Measurements from ENCODE around the gene RORC. TPM values are rescaled to one million over a fixed set of nuclear protein-coding genes. Genes with fewer than 3 reads are reported as not detected.
"Not testable (repeated sequence)": the region's sequence is repeated elsewhere in the genome, so short reads cannot be mapped to it uniquely, and the experiment has no call there.

Gene RORC
- 3.1 TPM for polyA plus RNA-seq (2012; ENCODE audit: insufficient read depth, insufficient read length)

DNA sequence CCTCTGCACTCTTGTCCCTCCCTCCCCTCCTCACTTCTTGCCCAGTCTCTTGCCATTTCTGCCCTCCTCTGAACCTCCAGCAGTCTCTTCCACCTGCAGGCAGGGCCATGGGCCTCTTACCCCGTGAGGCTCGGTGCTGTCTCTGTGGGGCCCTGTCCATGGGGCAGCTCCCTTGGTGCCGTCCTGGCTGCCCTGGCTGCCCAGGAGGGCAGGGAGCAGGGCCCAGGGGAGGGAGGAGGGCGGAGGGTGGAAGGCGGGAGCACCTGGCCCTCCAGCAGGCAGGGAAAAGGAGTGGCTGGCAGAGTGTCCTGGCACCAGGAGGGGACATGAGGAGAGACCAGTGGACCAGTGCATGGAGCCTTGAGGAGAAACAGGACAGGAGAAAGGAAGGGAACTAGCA lies at the start of gene RORC:
Gene RORC (minus strand): TSS at position 198 of the 400 bp plus-strand sequence. CDS start 38 bp downstream, at position 160.
- no peak for DNase-seq (ENCODE audit: low read depth, low spot score)
- H3K4me3 ChIP-seq (ENCODE audit: low read length) = no peak within 1 kb of the TSS

DNA sequence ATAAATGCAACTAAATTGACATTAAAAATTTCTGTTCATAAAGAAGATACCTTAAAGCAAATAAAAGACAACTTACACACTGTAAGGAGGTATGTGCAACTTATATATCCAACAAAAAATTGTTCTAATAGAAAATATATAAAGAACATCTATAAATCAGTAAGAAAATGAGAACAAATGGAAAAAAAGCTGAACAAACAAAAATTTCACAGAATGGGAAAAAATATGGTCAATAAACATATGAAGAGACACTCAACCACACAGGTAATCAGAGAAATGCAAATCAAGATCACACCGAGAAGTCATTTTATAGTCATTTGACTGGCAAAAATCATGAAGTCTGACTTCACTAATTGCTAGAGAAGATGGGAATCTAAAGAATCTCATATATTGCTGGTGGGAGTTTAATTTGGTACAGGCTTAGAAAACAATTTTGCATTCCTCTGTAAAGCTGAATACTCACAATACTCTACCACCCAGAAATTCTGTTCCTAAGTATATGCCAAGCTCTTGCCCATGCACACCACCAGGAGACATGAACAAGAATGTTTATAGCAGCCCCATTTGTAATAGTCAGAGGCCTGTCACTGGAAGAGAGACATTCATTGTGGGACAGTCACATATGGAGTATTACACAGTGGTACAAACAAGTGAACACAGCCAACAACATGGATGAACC lies 44.0 kb upstream of the RORC start:
- H3K4me3 ChIP-seq (ENCODE audit: low read length) = no peak overlapping the region
- DNase-seq (ENCODE audit: low read depth, low spot score) = no peak

DNA sequence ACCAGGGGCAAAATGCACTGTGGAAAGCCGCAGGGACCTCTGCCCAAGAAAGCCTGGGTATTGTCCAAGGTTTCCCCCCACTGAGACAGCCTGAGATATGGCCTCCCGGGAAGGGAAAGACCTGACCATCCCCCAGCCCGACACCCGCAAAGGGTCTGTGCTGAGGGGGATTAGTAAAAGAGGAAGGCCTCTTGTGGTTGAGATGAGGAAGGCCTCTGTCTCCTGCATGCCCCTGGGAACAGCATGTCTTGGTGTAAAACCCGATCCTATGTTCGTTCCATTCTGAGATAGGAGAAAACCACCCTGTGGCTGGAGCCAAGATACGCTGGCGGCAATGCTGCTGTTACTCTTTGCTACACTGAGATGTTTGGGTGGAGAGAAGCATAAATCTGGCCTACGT lies 41.2 kb upstream of the RORC start:
- not testable (repeated sequence) for H3K4me3 ChIP-seq (ENCODE audit: low read length); DNase-seq (ENCODE audit: low read depth, low spot score)

DNA sequence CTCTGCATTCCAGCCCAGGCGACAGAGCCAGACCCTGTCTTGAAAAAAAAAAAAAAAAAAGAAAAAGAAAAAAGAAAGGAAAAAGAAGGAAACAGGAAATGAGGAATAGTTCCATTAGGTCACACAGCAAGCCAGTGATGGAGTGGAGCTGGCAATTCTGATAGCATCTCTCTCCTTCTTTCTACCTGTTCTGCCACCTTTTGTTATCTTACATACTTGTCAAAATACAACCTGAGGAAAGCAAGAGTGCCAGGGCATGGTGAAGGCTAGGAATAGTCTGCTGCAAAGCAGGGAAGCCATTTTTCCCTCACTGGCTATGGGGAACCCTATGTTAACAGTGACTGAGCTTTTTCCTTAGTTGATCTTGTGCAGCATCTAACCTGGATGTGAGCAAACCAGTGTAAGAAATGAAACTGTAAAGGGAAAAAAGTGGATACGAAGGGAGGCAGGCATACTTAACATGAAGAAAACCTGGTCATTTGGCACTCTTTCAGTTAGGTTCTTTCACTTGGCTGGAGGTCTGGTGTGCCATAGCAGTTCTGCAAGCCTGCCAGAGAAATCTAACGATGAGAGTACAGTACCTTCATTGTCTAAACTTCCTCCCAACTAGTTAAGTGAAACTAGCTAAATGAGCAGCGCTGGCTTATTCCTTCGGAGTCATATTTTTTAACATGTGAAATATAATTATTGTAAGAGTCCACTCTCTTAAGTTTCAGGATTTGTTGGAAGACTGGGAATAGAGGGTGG lies 39.9 kb upstream of the RORC start:
- DNase-seq (ENCODE audit: low read depth, low spot score) = no peak

DNA sequence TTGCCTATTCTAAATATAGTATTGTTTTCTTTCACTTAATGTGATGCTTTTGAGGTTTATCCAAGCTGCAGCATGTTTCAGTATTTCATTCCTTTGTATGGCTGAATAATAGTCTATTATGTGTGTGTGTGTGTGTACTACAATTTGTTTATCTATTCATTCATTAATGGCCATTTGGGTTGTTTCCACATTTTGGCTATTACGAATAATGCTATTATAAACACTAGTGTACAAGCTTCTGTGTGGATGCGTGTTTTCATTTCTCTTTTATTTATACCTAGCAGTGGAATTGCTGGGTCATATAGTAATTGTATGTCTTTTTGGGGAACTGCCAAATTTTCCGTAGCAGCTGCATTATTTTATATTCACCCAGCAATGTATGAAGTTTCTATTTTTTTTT lies 36.9 kb upstream of the RORC start:
- no peak for DNase-seq (ENCODE audit: low read depth, low spot score)
- H3K4me3 ChIP-seq (ENCODE audit: low read length) = no peak overlapping the region

More for the DNA sequence above, 39.9 kb upstream of the RORC start:
- no peak overlapping the region for H3K4me3 ChIP-seq (ENCODE audit: low read length)

DNA sequence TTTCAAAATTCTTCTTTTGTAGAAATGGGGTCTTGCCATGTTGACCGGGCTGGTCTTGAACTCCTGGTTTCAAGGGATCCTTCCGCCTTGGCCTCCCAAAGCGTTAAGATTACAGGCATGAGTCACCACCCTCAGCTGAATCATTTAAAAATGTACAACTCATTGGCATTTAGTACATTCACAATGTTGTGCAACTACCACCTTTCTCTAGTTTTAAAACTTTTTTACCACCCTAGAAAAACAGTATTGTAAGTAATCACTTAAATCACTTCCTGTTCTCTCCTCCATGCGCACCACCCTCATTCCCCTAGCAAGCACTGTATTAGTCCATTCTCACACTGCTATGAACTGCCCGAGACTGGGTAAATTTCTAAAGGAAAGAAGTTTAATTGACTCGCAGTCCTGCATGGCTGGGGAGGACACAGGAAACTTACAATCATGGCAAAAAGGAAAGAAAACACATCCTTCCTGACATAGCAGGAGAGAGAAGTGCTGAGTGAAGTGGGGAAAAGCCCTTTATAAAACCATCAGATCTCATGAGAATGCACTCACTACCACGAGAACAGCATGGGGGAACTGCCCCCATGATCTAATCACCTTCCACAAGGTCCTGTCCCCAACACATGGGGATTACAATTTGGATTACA lies 36.3 kb upstream of the RORC start:
- no peak overlapping the region for H3K4me3 ChIP-seq (ENCODE audit: low read length)
- DNase-seq (ENCODE audit: low read depth, low spot score) = no peak

DNA sequence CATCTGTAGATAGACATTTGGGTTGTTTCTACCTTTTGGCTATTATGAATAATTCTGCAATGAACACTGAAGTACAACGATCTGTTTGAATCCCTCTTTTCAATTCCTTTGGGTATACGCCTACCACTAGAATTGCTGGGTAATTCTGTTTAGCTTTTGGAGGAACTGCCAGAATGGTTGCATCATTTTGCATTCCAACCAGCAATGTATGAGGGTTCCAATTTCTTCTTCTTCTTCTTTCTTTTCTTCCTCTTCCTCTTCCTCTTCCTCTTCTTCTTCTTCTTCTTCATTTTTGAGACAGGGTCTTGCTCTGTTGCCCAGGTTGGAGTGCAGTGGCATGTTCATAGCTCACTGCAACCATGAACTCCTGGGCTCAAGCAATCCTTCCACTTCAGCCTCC lies 35.7 kb upstream of the RORC start:
- no peak overlapping the region for H3K4me3 ChIP-seq (ENCODE audit: low read length)
- DNase-seq (ENCODE audit: low read depth, low spot score) = no peak

DNA sequence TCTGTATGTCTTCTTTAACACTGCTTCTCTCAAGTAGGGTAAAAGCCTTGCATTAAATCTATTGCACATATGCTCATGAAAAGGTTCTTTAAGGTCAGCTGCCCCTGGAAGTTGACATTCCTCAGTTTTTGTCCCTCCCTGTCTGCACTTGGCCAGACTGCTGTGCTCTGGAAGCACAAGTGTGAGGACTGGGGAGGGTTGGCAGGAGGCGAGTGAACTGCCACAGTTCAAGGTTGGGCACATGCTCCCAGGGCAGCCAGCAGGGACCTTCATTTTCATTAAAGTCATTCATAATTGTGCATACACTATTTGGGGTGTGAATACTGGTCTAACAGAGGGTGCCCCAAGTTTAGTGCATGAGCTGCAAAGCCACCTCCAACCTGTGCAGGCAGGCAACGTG lies 32.8 kb upstream of the RORC start:
- H3K4me3 ChIP-seq (ENCODE audit: low read length) = no peak overlapping the region
- DNase-seq (ENCODE audit: low read depth, low spot score) = no peak

DNA sequence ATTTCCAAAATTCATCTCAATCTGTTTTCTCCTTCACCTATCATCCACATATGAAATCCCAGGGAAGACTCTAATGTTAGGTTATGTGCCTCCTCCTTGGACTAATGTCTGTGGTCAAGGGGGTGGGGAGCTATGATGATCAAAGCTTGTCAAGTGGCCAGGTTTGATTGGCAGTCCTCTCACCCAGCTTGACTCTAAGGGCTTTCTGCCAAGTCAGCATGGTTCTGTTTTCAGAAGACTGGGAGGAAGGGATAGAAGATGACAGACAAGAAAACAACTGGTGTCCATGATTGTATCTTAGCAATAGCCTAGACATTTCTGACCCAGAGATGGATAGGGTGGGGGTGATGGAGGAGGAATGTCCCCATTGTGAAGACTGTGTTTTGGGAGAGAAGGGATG lies 31.0 kb upstream of the RORC start:
- no peak overlapping the region for H3K4me3 ChIP-seq (ENCODE audit: low read length)
- DNase-seq (ENCODE audit: low read depth, low spot score) = no peak

DNA sequence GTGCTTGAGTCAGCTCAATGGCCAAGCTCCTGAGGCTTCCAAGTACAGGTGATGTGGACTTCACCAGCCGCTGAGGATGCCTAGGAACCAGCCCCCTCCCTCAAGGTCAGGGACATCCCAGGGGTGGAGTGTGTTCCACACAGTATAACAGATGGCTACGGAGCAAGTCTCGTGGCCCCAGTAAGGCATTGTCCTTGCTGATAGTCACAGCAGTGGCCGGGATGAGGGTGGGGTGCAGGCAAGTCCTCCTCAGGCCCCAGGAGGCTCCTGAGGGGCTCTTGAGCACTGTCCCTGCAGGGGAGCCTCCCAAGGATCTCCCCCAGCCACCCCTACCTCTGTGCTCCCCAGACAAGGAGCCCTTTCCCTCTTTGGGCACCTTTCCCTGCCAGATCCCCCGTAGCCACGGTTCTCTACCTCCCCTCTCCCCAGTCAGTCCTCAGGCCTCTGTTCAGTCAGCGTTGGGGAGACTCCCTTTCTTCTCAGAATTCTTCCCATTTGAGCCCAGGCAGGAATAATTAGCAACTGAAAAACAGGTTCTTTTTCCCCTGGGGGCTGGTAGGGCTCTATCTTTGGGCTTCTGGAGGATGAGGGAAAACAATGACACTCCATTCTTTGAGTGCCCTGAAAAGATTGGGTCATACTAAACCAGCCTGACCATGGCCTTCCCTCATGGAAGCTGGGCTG lies 29.0 kb upstream of the RORC start:
- H3K4me3 ChIP-seq (ENCODE audit: low read length) = no peak overlapping the region
- DNase-seq (ENCODE audit: low read depth, low spot score) = no peak

DNA sequence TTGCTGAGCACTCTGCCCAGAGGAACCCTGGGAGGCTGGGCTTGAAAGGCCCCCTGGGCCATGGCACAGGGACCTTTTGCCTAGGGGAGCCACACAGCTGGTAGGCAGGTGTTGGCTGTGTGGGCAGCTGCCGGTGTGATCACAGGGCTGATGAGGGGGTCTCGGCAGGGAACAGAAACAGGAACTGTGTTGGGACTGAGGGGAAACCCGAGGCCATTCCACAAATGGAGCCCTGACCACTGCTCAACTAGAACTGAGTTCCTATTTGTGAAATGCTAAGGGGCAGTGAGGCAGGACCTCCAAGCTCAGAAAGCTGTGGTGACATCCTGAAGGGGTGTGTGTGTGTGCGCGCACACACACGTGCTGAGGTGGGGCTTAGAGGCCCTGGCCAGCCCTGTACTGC lies 28.3 kb upstream of the RORC start:
- no peak for DNase-seq (ENCODE audit: low read depth, low spot score)
- H3K4me3 ChIP-seq (ENCODE audit: low read length) = no peak overlapping the region

DNA sequence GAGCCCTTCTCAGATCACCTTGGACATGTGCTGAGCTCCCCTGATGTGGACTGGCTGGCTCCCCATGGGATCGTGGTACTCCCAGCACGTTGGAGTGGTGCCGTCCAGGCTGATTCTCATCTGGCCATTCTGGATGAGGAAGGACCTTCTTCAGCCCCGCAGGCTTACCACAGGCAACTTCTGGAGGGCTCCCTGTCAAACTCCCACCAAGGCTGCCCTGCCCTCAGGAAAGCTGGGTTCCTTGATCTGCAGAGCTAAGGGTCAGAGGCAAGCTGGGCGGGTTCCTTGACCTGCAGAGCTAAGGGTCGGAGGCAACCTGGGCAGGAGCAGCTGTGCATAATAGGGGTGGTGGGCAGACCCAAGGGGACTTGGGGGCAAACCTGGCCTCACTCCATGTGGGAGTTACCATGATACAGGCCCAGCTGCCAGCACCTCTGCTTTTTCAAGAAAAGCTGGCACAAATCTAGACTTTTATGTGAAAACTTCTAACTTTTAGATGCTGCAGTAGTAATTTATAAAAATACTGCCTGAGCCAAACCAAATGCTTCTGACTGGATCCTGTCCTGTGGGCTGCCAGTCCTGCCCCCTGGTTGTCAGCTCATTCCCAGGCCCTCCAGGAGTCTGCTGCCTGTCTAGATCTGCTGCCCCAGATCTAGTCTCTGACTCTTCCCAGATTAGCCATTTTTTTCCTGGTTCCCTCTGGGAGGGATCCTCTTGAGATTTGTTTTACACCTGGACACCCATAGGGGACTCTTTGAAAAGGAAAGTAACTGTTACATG lies 27.5 kb upstream of the RORC start:
- H3K4me3 ChIP-seq (ENCODE audit: low read length) = no peak overlapping the region

DNA sequence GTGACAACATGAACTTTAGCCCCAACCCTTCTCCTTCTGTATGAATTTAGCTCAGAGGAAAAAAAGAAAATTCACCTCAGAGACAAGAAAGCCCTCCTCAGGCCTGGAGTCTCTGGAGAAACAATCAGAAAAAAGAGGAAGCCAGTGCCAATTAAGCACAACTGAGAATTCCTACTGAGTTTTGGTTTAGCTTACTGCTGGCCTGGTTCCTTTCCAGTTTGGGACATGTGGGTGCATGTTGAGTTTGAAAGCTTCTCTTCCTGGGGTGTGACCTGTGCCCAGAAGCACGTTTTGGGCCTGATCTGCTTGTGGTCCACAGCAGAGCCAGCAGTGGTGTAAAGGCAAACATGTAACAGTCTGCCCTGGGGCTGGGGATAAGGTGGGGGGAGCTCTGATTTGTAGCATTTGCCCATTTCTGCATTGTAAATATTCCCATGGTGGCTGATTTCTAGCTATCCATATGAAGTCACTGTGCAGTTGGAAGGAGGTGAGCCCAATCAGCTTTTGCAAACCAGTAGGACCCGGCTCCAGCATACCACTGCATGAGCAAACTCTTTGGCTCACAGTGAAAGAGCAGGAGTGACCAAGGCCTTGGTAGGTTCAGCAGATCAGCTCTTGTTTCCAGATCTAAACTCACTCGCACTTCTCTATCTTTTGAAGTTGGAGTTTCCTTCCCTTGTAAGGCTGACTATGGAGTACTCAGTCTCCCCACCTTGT lies 26.6 kb upstream of the RORC start:
- DNase-seq (ENCODE audit: low read depth, low spot score) = no peak
- H3K4me3 ChIP-seq (ENCODE audit: low read length) = no peak overlapping the region

More for the DNA sequence above, 27.5 kb upstream of the RORC start:
- DNase-seq (ENCODE audit: low read depth, low spot score) = no peak

DNA sequence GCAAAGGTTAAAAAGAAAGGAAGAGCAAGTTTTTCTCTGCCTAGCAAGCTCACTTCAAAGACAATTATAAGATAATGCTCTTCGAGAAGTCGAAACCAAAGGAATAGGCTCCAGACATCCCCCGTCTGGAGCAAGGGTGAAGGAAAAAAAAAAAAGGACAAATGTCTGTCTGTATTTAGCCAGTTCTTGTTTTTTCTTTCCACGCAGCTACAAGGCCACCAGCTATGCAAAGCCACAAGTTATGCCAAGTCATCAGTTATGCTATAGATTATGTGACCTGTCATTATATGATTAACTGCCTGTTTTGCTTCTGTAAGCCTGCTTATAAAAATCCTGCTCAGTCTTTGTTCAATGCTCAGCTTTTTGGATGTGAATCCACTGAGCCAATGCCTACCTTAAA lies 24.3 kb upstream of the RORC start:
- no peak for DNase-seq (ENCODE audit: low read depth, low spot score)
- no peak overlapping the region for H3K4me3 ChIP-seq (ENCODE audit: low read length)

DNA sequence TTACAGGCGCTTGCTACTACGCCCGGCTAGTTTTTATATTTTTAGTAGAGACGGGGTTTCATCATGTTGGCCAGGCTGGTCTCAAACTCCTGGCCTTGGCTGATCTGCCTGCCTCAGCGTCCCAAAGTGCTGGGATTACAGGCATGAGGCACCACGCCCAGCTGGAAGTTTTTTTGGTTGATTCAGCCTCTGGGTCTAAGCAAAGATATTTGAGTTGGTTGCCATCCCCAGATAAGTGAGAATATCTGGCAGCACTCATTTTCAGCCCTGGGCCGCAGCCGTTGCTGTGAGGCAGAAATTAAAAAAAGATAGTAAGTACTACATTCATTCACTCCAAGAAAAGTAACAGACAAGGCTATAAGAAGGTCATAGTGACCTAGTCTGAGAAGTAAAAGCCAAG lies 23.9 kb upstream of the RORC start:
- not testable (repeated sequence) for DNase-seq (ENCODE audit: low read depth, low spot score); H3K4me3 ChIP-seq (ENCODE audit: low read length)

DNA sequence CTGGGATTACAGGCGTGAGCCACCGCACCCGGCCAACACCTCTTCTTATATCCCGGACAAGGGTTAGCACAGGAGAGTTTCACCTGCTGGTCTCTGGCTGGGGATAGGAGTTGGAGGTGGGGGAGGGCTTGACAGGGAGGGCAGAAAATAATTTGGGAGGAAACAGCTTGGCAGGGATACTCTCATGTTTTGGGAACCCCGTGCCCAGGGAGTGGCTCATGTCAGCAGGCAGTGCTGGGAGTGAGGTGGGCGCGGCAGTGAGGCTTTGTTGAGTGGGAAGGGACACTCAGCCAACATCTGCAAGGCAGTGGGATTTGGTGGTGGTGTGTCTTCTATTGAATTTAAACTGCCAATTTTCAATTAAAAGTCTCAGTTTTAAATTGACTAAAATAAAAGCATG lies 23.1 kb upstream of the RORC start:
- no peak overlapping the region for H3K4me3 ChIP-seq (ENCODE audit: low read length)
- no peak for DNase-seq (ENCODE audit: low read depth, low spot score)

DNA sequence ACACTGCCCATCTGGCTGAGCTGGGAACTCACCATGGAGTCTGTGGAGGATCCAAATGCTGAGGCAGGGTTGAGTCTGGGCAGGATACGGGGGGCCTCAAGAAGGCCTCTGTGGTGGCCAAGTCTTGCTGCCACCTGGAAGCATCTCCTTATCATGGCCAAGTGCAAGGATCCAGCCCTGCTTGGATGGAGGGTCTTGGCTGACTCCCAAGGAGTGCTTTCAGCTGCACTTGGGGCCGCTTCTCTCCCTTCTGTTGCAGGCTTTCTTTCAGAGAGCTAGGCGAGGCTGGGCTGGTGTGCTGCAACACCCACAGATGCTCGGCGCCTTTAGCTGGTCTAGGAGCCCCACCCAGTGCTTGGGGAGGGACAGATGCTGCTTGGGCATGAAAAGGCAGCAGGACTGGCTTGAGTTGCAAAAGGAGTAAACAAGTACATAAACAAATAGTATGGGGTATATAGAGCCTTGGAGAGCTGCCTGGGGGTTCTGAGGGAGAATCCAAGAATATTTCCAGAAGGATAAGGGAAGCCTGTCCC lies 21.9 kb upstream of the RORC start, which contains the start of gene THEM5:
Gene THEM5 (minus strand): TSS at position 302 of the 533 bp plus-strand sequence. CDS start 147 bp downstream, at position 155.
- DNase-seq (ENCODE audit: low read depth, low spot score) = no peak
- no peak within 1 kb of the TSS for H3K4me3 ChIP-seq (ENCODE audit: low read length)

DNA sequence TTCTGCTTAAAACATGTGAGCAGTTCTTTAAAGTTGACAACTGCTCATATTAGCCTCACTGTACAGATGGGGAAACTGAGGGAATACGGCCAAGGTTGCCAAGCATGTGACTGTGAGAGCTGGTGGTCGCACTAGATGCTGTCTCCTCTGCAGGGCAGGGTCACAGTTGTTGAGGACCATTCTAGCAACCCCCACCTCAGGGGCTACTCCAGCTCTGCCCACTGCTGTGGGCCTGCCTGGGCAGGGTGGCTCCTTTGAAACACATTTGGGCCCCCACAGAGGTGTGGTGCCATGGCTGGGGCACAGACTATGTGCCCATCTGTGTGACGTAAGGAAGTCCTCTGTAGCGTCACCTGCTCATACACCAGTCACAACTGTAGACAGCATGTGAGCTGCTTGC lies 21.1 kb upstream of the RORC start:
- DNase-seq (ENCODE audit: low read depth, low spot score) = no peak
- no peak overlapping the region for H3K4me3 ChIP-seq (ENCODE audit: low read length)
